Thymus (tissue), 11 donors: ENCODE measurements around the gene SLC16A6. TPM values are rescaled to one million over a fixed set of nuclear protein-coding genes. Genes with fewer than 3 reads are reported as not detected.
"Not testable (repeated sequence)": the region's sequence is repeated elsewhere in the genome, so short reads cannot be mapped to it uniquely, and the experiment has no call there.

Experiments used
- DNase-seq, 9 donors: peaks; one replicate each; pipeline ENCODE4 v3.0.0-alpha.2; 2013; ENCODE audit warnings: low spot score in 9 of 9, low read depth in 6 of 9, missing footprints in 1 of 9
- H3K27ac ChIP-seq, 2 donors: one replicate each; pipeline ENCODE4 v1.5.1; 2013; ENCODE audit warnings: control low read depth in 1 of 2, low read depth in 1 of 2, low read length in 1 of 2, mild to moderate bottlenecking in 1 of 2, moderate library complexity in 1 of 2
- H3K27me3 ChIP-seq, 2 donors: one replicate each; pipeline ENCODE4 v1.5.1; 2013; ENCODE audit warnings: low read length in 1 of 2; ENCODE audit not compliant: control insufficient read depth in 2 of 2, insufficient read depth in 1 of 2
- H3K36me3 ChIP-seq, 2 donors: one replicate each; pipeline ENCODE4 v1.5.1; 2013; ENCODE audit warnings: low read length in 1 of 2, mild to moderate bottlenecking in 1 of 2, moderate library complexity in 1 of 2; ENCODE audit not compliant: control insufficient read depth in 2 of 2, insufficient read depth in 2 of 2
- H3K4me1 ChIP-seq, 2 donors: one replicate each; pipeline ENCODE4 v1.5.1; 2013; ENCODE audit warnings: low read length in 2 of 2; ENCODE audit not compliant: control insufficient read depth in 2 of 2, insufficient read depth in 2 of 2
- H3K4me3 ChIP-seq, 2 donors: one replicate each; pipeline ENCODE4 v1.5.1; 2013; ENCODE audit warnings: low read length in 2 of 2, control low read depth in 1 of 2, mild to moderate bottlenecking in 1 of 2
- H3K9me3 ChIP-seq, 2 donors: one replicate each; pipeline ENCODE4 v1.5.1; 2013; ENCODE audit warnings: low read length in 1 of 2, mild to moderate bottlenecking in 1 of 2; ENCODE audit not compliant: control insufficient read depth in 2 of 2, insufficient read depth in 1 of 2
- WGBS: extraction: QIAGEN DNeasy Blood & Tissue Kit; methylation state at CpG from one replicate; pipeline ENCODE4 v1.1.7; 2013; 5-methylcytosine and 5-hydroxymethylcytosine counted together
- polyA plus RNA-seq: library from polyadenylated mRNA; stranded (reverse); fragments of 200-250 nt; gene quantifications from one replicate; pipeline ENCODE4 v1.2.3, GENCODE V29; 2013
- total RNA-seq: library from RNA; stranded (reverse); fragments of 120-200 nt; gene quantifications from one replicate; pipeline ENCODE4 v1.2.4, GENCODE V29; 2013
- donor health status: healthy.

SLC16A6 gene
- total and polyA plus RNA-seq, 2 donors, result 2.0 to 2.4 TPM

- H3K4me3 ChIP-seq, result no peak overlapping the region
- WGBS, result 56% methylated on average over 7 of the region's 7 CpGs
Observed at GRCh38 chr17:68288804-68289203, 2.1 kb downstream of the SLC16A6 start.

GRCh38 chr17:68288375-68288774 is 2.6 kb downstream of the SLC16A6 start:
- H3K27me3 ChIP-seq, result peaks cover 0 to 16% of the 10 kb centered on the region in 2 donors
- peak overlapping the region in 1 of 2 donors; percentile 10 for H3K27ac ChIP-seq
- H3K36me3 ChIP-seq, result no peaks in the 10 kb centered on the region
- no peaks in the 10 kb centered on the region for H3K9me3 ChIP-seq
- DNase-seq, result no peak
- H3K4me1 ChIP-seq, result peaks cover 12 to 33% of the 10 kb centered on the region in 2 donors
- no peak overlapping the region for H3K4me3 ChIP-seq
- WGBS, result 77% methylated on average over 5 of the region's 5 CpGs

More at GRCh38 chr17:68288804-68289203, 2.1 kb downstream of the SLC16A6 start:
- H3K27ac ChIP-seq, result peak overlapping the region in 1 of 2 donors; percentile 10
- H3K4me1 ChIP-seq, result peaks cover 12 to 33% of the 10 kb centered on the region in 2 donors
- no peaks in the 10 kb centered on the region for H3K36me3 ChIP-seq
- H3K9me3 ChIP-seq, result no peaks in the 10 kb centered on the region
- H3K27me3 ChIP-seq, result peaks cover 0 to 16% of the 10 kb centered on the region in 2 donors
- no peak for DNase-seq

- H3K4me3 ChIP-seq, H3K36me3 ChIP-seq, H3K9me3 ChIP-seq, H3K27ac ChIP-seq, H3K27me3 ChIP-seq, H3K4me1 ChIP-seq, DNase-seq: not testable (repeated sequence)
- WGBS, result 93% methylated on average over 3 of the region's 6 CpGs
Observed at GRCh38 chr17:68281965-68282364, 9.0 kb downstream of the SLC16A6 start.

GRCh38 chr17:68277807-68278206 is 13.1 kb downstream of the SLC16A6 start:
- H3K27me3 ChIP-seq, result no peaks in the 10 kb centered on the region
- peaks cover 0 to 4% of the 10 kb centered on the region in 2 donors for H3K36me3 ChIP-seq
- peaks cover 1 to 5% of the 10 kb centered on the region in 2 donors for H3K9me3 ChIP-seq
- H3K4me1 ChIP-seq, result no peaks in the 10 kb centered on the region
- DNase-seq, result no peak
- H3K27ac ChIP-seq, result no peak overlapping the region
- no peak overlapping the region for H3K4me3 ChIP-seq
- 99% methylated on average over 5 of the region's 5 CpGs for WGBS

- not testable (repeated sequence) for H3K4me3 ChIP-seq, H3K36me3 ChIP-seq, H3K9me3 ChIP-seq, H3K4me1 ChIP-seq, H3K27ac ChIP-seq, H3K27me3 ChIP-seq, DNase-seq
- 97% methylated on average over 3 of the region's 3 CpGs for WGBS
Observed at GRCh38 chr17:68276339-68276738, 14.6 kb downstream of the SLC16A6 start.

- H3K4me3 ChIP-seq, result no peak overlapping the region
- peaks cover 1 to 5% of the 10 kb centered on the region in 2 donors for H3K9me3 ChIP-seq
- H3K36me3 ChIP-seq, result peaks cover 0 to 8% of the 10 kb centered on the region in 2 donors
- no peaks in the 10 kb centered on the region for H3K4me1 ChIP-seq
- no peak for DNase-seq
- no peak overlapping the region for H3K27ac ChIP-seq
- no peaks in the 10 kb centered on the region for H3K27me3 ChIP-seq
- WGBS, result 75% methylated on average over 11 of the region's 11 CpGs
Observed at GRCh38 chr17:68273722-68274121, 17.2 kb downstream of the SLC16A6 start.

- not testable (repeated sequence) for H3K27me3 ChIP-seq, H3K36me3 ChIP-seq, H3K9me3 ChIP-seq, H3K4me3 ChIP-seq, H3K4me1 ChIP-seq, DNase-seq, H3K27ac ChIP-seq
- WGBS, result 97% methylated on average over 2 of the region's 2 CpGs
Observed at GRCh38 chr17:68265833-68266232, 25.1 kb downstream of the SLC16A6 start.

- WGBS, result 10% methylated on average over 9 of the region's 9 CpGs
Observed at GRCh38 chr17:68263101-68263681, 27.7 kb downstream of the SLC16A6 start.

GRCh38 chr17:68262467-68262866 is 28.5 kb downstream of the SLC16A6 start:
- H3K27ac ChIP-seq, H3K27me3 ChIP-seq, H3K36me3 ChIP-seq, DNase-seq, H3K4me3 ChIP-seq, H3K9me3 ChIP-seq: not testable (repeated sequence)
- H3K4me1 ChIP-seq, result peaks cover 11 to 22% of the 10 kb centered on the region in 2 donors
- 91% methylated on average over 2 of the region's 2 CpGs for WGBS

More at GRCh38 chr17:68263101-68263681, 27.7 kb downstream of the SLC16A6 start:
- not testable (repeated sequence) for H3K36me3 ChIP-seq, H3K9me3 ChIP-seq, H3K27ac ChIP-seq, H3K4me3 ChIP-seq, H3K27me3 ChIP-seq
- peaks cover 11 to 20% of the 10 kb centered on the region in 2 donors for H3K4me1 ChIP-seq
- DNase-seq, result peak in 3 of 9 donors; percentile 47 to 70 (median 55)
